ENCODE measurements around the gene RHOT1.
A peak's percentile ranks its signal among the peaks of the same experiment; 100 is the strongest.
"Not testable (repeated sequence)": the region's sequence is repeated elsewhere in the genome, so short reads cannot be mapped to it uniquely, and the experiment has no call there.

RHOT1 gene

DNA sequence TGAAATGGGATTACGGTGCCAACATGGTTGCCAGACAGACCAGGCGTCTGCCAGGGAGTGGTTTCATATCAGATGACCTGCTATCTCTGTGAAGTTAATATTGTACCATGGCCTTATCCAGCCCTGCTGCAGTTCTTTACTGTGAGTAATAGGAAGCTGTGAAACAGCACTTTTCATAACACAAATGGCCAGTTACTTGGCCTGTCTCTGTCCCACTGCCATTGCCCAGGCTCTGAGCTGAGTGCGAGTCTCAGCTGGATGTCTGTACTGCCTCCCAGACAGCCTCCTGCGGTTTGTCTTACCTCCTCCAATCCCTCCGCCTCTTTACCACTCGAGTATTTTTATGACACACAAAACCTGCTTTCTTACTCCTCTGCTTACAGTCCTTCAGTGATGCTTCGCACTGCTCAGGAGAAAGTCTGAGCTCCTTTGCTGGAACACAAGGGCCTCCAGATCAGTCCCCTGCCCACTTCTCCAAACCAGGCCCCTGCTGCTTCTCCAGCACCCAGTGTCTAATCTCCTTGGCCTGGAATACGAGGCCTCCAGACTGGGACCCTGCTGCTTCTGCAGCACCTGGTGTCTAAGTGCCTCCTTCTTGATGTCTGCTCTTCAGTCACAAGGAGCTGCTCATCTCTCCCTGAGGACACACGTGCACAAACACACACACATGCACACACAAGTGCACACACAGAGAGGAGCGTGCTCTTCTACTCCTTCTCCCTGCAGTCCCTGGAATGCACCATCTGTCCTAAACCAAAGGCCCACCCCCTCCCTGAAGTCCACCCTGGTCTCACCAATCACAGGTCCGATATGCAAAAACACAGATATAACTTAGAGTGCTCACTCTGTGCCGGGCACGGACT is 17.1 kb upstream of the RHOT1 start:
- no peak for DNase-seq

DNA sequence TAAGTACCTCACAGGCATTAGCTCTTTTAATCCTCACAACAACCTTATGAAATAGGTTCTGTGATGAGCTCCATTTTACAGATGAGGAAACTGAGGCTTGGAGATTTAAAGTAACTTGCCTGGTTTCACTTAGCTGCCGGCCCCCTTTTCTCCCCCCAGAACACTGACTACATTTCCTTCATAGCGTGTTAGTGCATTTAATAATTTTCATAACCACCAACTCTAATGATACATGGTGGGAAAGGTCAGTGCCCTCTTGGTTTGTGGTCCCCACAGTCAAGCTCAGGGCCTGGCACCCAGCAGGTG is 16.5 kb upstream of the RHOT1 start:
- DNase-seq, result no peak

- no peak for DNase-seq
Measured at GRCh38 chr17:32126325-32126724, 16.0 kb upstream of the RHOT1 start.

DNA sequence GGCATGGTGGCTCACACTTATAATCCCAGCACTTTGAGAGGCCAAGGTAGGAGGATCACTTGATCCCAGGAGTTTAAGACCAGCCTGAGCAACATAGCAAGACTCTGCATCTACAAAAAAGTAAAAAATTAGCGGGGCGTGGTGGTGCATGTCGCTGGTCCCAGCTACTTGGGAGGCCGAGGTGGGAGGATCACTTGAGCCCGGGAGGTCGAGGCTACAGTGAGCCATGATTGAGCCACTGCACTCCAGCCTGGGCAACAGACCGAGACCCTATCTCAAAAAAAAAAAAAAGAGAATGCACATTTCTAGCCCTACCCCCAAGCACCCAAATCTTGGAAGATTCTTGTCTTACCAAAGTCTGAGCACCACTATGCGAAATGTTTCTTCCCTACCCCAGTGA is 15.6 kb upstream of the RHOT1 start:
- DNase-seq, result no peak

DNA sequence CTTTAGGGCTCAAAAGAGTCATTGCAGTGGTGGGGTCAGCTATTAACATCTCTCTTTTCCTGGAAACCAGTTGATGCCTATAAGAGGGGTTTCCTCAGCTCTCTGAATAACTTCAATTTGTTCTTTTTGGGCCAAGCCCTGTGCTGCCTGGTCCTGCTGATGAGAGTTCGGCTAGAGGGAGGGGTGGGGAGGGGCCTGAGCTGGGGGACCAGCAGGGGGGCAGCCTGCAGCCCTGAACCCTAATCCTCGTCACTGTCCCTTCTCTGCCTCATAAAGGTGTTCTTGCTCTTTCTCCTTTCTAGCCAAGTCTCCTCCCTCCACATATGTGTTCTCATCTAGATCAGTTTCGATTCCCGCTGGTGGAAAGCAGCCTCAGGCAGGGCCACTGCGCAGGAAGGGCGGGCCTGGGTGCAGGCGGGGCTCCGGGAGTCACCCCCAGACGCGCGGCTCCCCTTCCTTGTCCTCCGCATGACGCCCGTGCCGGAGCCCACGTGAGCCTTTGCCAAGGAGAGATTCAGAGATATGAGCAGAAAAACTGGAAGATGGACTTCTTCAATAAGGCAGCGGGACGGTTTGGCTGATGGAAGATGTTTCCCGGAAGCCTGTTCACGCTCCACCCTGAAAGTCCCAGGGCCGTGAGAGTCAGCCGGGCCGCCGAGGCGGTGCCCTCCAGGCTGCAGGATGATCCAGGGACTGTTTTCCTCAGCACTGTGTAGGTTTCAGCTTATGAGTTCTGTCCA is 15.0 kb upstream of the RHOT1 start:
- peak; percentile 47 for DNase-seq

DNA sequence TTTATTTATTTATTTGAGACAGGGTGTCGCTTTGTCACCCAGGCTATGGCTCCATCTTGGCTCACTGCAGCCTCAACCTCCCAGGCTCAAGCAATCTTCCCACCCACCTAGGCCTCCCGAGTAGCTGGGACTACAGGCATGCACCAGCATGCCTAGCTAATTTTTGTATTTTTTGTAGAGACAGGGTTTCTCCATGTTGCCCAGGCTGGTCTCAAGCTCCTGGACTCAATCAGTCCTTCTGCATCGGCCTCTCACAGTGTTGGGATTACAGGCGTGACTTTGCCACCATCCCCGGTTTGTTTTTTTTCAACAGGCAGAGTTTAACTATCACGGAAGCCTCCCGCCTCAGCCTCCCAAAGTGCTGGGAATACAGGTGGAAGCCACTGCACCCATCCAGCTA is 13.8 kb upstream of the RHOT1 start:
- not testable (repeated sequence) for DNase-seq

GRCh38 chr17:32135497-32136117 is 6.7 kb upstream of the RHOT1 start:
- not testable (repeated sequence) for DNase-seq

DNA sequence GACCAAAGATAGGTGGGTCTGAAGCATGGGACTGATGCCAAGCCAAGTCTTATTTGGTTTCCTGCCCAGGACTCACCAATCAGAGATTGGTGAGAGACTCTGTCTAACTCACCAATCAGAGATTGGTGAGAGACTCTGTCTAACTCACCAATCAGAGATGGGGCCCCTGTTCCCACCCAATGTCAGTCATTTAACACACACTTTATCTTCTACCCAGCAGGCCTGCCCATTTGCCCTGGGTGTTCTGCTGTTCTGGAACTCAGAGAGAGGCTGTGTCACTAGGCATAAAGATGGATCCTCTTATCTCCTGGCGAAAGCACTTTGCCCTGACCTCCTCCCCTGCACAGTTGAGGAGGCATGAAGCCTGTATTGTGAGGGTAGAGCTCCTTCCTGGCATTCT is 5.4 kb upstream of the RHOT1 start:
- DNase-seq, result no peak

- not testable (repeated sequence) for DNase-seq
Measured at GRCh38 chr17:32139504-32139903, 2.8 kb upstream of the RHOT1 start.

GRCh38 chr17:32141258-32141657 is 1.0 kb upstream of the RHOT1 start:
- no peak for DNase-seq

GRCh38 chr17:32141679-32142037 is 644 bp upstream of the RHOT1 start:
- no peak for DNase-seq

DNA sequence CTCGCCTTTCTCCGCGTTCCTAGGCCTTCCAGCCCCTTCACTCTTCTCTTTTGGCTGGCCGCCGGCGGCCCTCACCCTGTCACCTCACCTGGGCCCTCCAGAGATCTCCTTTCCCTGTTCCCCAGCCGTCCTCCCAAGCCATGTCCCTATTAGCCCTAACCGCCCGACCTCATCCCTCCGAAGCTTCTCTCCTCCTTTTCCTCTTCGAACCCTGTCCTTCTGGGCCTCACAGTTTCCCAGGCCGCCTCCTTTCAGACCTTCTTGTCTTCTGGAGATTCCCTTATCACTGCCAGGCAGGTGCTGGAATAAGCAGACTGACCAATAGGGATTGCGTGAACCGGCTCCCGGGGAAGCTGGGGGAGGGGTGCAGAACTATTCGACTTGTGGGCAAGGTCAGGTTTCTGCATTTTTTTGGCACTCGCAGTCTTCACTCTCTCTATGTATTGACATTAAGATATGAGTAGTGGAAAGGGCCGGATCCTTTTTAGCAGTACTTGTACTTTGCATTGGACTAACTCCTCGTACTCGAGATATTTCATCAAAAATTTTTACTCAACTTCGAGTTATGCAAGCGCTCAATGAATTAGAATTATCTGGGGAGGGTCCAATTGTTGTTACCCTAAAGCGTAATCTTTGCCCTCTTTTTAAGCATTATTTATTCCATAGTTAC is 690 bp downstream of the RHOT1 start:
- DNase-seq, result peak; percentile 38

DNA sequence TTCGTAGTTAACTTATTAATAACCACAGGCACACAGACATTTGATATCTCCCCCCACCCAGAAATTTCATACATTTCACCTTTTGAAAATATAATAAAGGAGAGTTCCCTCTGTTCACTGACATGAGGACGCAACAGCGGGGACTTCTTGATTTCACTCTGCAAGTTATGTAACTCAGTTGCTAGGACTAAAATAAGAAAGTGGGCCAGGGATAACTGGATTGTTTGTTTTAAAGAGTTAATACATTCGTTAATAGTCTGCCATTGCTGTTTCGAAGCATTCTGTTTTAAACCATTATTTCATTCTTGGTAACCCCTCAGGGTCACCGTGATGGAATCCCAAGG is 1.2 kb downstream of the RHOT1 start:
- DNase-seq, result no peak

- DNase-seq, result not testable (repeated sequence)
Measured at GRCh38 chr17:32144442-32144841, 2.1 kb downstream of the RHOT1 start.

DNA sequence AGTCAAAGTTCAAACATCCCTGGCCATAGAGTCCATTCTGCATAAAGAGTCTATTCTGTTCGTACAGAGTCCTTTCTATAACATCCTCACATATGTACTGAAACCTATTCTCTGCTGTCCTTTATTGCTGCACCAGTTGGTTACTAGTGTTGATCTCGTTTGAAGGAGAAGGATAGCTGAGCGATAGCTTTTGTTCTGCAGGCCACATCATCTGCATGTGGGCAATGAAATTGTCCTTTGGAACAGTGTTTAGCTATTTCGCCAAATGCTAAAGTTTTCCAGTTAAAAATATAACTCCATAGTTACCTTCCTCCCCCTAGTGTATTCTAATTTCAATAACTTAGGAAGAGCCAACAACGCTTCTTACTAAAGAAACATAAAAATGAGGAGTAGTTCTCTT is 6.0 kb downstream of the RHOT1 start:
- no peak for DNase-seq

DNA sequence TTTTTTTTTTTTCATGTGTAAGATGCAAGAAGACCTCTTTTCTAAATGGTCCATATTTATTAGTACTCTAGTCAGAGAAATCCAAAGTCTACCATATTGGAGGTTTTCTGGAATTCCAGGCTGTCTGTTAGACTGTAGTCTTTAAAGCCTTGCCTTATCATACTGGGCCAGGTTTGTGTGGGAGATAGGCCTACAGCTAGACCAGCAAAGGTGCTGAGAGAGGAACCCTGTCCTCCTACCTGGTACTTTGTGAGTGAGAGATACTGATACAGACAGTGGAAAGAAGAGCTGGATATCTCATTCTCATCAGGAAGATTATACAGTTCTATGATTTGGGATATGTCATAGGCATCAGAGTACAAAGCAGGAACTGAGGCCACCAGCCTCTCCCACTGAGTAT is 8.1 kb downstream of the RHOT1 start:
- DNase-seq, result no peak

GRCh38 chr17:32152130-32152529 is 9.8 kb downstream of the RHOT1 start:
- no peak for DNase-seq

- no peak for DNase-seq
Measured at GRCh38 chr17:32155896-32156295, 13.6 kb downstream of the RHOT1 start.

- no peak for DNase-seq
Measured at GRCh38 chr17:32156656-32157055, 14.4 kb downstream of the RHOT1 start.

DNA sequence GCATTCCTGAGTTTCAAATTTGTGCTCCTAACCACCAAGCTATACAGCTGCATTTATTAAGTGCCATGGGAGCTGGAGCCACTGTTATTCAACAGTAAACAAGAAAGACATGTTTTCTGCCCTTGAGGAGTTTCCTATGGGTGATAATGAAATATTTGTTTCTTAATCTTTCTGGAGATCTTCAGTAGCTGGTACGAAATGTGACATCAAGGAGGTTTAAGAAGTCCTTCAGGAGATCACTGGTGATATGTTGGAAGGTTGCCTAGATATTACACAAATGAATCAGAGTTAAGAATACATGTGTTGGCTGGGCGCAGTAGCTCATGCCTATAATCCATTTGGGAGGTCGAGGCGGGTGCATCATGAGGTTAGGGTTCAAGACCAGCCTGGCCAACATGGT is 14.9 kb downstream of the RHOT1 start:
- no peak for DNase-seq

- DNase-seq, result no peak
Measured at GRCh38 chr17:32158870-32159585, 16.7 kb downstream of the RHOT1 start.

DNA sequence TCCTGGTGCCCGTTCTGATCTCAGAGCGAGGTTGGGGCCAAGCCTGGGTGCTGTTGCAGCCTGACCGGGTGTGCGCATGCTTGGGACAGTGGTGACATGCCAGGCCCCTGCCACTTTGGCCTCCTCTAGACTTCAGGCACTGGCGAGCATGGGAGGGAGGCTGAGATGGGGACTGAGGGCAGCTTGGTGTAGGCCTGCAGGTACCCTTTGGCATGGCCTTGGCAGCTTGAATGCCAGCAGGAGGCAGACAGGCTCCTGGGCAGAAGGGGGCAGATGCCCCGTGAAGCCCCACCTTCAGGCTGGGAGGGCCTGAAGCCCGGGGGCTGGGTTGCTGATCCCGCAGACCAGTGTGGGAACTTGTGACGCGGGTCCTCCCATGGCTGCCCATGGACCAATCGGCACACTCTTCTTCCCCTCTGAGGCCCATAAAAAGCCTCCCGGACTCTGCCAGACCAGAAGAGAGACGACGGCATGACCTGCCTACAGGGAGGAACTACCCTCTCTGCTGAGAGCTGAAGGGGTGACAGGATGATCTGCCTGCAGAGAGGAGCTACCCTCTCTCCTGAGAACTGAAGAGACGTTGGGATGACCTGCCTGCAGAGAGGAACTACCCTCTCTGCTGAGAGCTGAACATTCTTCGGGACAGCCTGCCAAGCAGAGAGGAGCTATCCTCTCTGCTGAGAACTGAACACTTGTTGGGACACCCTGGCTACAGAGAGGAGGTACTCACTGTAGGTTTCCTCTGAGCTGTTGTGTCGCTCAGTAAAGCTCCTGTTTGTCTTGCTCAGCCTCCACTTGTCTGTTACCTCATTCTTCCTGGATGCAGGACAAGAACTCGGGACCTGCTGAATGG is 17.5 kb downstream of the RHOT1 start:
- DNase-seq, result no peak
